Cardiac septum (tissue), 1 donor: Measurements from ENCODE around the gene C11orf65. TPM values are rescaled to one million over a fixed set of nuclear protein-coding genes. Genes with fewer than 3 reads are reported as not detected.

Source experiments
- DNase-seq: peaks from one replicate; pipeline ENCODE4 v3.0.0-alpha.2; 2020; ENCODE audit warnings: low spot score
- intact Hi-C: fragments of 100-400 bp; cut with DNase I; formaldehyde crosslinking; loops from one replicate; pipeline ENCODE4 v1.14.0; 2022
- long read RNA-seq: library from polyadenylated mRNA; unstranded; transcript quantifications from one replicate; pipeline ENCODE4 v2.0.0, GENCODE V29; 2021
- total RNA-seq: library from RNA; stranded (reverse); fragmentation: NEBNext Ultra II Directional; extraction: Animal tissue kit (Norgen Biotek cat#: 25700); gene quantifications from one replicate; pipeline ENCODE4 v1.2.1, GENCODE V29; 2021
- donor health status: DM: no; HTN: no; CAD: no.

The C11orf65 gene
- 0.62 TPM for total RNA-seq
- long read RNA-seq, partial matches to known transcripts, result 0 of 1 reads
- long read RNA-seq, other reads (novel, unspliced or antisense), result 1 of 1 reads

- DNase-seq, result peak; percentile 98
- intact Hi-C loops, result loop anchor here (1.0 to 5.0 kb wide), 3 partner anchors 30 to 244 kb away; partner anchors contain the start of genes ATM and NPAT
Observed at GRCh38 chr11:108467091-108467823, at the start of gene C11orf65. C11orf65 (minus strand) TSS chr11:108467529; CDS start chr11:108461559, 5,970 bp downstream.

- no peak for DNase-seq
- intact Hi-C loops, result no loop called here
Observed at GRCh38 chr11:108516125-108516524, 48.8 kb upstream of the C11orf65 start.

- intact Hi-C loops, result no loop called here
- no peak for DNase-seq
Observed at GRCh38 chr11:108512708-108513107, 45.4 kb upstream of the C11orf65 start.

- intact Hi-C loops, result no loop called here
- DNase-seq, result no peak
Observed at GRCh38 chr11:108511851-108512474, 44.6 kb upstream of the C11orf65 start.

- no peak for DNase-seq
- intact Hi-C loops, result no loop called here
Observed at GRCh38 chr11:108508653-108509593, 41.6 kb upstream of the C11orf65 start.

- intact Hi-C loops, result no loop called here
- DNase-seq, result no peak
Observed at GRCh38 chr11:108501396-108501795, 34.1 kb upstream of the C11orf65 start.

GRCh38 chr11:108500721-108501120 is 33.4 kb upstream of the C11orf65 start:
- intact Hi-C loops, result no loop called here
- no peak for DNase-seq

- DNase-seq, result no peak
- intact Hi-C loops, result no loop called here
Observed at GRCh38 chr11:108500169-108500568, 32.8 kb upstream of the C11orf65 start.

GRCh38 chr11:108498816-108499408 is 31.6 kb upstream of the C11orf65 start:
- intact Hi-C loops, result loop anchor here (5.0 kb wide), 1 partner anchor 277 kb away; the partner anchor contains the start of genes ATM and NPAT
- no peak for DNase-seq

- intact Hi-C loops, result loop anchor here (5.0 kb wide), 1 partner anchor 276 kb away; the partner anchor contains the start of genes ATM and NPAT
Observed at GRCh38 chr11:108498046-108498815, 30.9 kb upstream of the C11orf65 start, which contains the start of gene POGLUT3. POGLUT3 (minus strand) TSS chr11:108498384; CDS start chr11:108498366, 18 bp downstream.

GRCh38 chr11:108497317-108498045 is 30.2 kb upstream of the C11orf65 start:
- DNase-seq, result peak; percentile 88
- intact Hi-C loops, result loop anchor here (1.0 to 5.0 kb wide), 2 partner anchors 30 to 275 kb away; partner anchors contain the start of genes ATM, C11orf65 and NPAT

More at GRCh38 chr11:108498046-108498815, 30.9 kb upstream of the C11orf65 start, which contains the start of gene POGLUT3:
- DNase-seq, result peak; percentile 76

- DNase-seq, result no peak
- intact Hi-C loops, result loop anchor here (1.0 to 5.0 kb wide), 2 partner anchors 29 to 274 kb away; partner anchors contain the start of genes ATM, C11orf65 and NPAT
Observed at GRCh38 chr11:108496643-108497256, 29.4 kb upstream of the C11orf65 start.

GRCh38 chr11:108495326-108495725 is 28.0 kb upstream of the C11orf65 start:
- intact Hi-C loops, result loop anchor here (5.0 kb wide), 1 partner anchor 273 kb away; the partner anchor contains the start of genes ATM and NPAT
- DNase-seq, result no peak

- DNase-seq, result no peak
- intact Hi-C loops, result no loop called here
Observed at GRCh38 chr11:108494182-108494581, 26.9 kb upstream of the C11orf65 start.

- intact Hi-C loops, result no loop called here
- DNase-seq, result no peak
Observed at GRCh38 chr11:108491936-108492335, 24.6 kb upstream of the C11orf65 start.

GRCh38 chr11:108486828-108487227 is 19.5 kb upstream of the C11orf65 start:
- intact Hi-C loops, result no loop called here
- DNase-seq, result no peak

GRCh38 chr11:108486331-108486730 is 19.0 kb upstream of the C11orf65 start:
- no peak for DNase-seq
- intact Hi-C loops, result no loop called here
